Gastroesophageal sphincter (tissue), 4 donors: ENCODE results near the gene ZNF692. TPM values are rescaled to one million over a fixed set of nuclear protein-coding genes. Genes with fewer than 3 reads are reported as not detected.
"Not testable (repeated sequence)": the region's sequence is repeated elsewhere in the genome, so short reads cannot be mapped to it uniquely, and the experiment has no call there.

Experiments
- ATAC-seq: fragments of 150-250 bp; one replicate; pipeline ENCODE4 v1.9.1; 2016; ENCODE audit warnings: mild to moderate bottlenecking, moderate library complexity
- H3K27ac ChIP-seq, 4 donors: fragments of 200-600 bp; sonication (generic) in 3 of 4; 1 replicate in 3 of 4; 2 replicates in 1 of 4; pipeline ENCODE4 v1.5.1; 2016 to 2019
- H3K27me3 ChIP-seq: fragments of 200-600 bp; sonication (generic); one replicate; pipeline ENCODE4 v1.5.1; 2019
- H3K36me3 ChIP-seq, 2 donors: fragments of 200-600 bp; sonication (generic); one replicate each; pipeline ENCODE4 v1.5.1; 2019; ENCODE audit warnings: control low read depth in 1 of 2
- H3K4me1 ChIP-seq, 3 donors: fragments of 200-600 bp; sonication (generic); 1 replicate in 2 of 3; 2 replicates in 1 of 3; pipeline ENCODE4 v1.5.1; 2016 to 2019; ENCODE audit warnings: control low read depth in 2 of 3
- H3K4me3 ChIP-seq, 2 donors: fragments of 200-600 bp; sonication (generic); one replicate each; pipeline ENCODE4 v1.5.1; 2019; ENCODE audit warnings: mild to moderate bottlenecking in 1 of 2, moderate library complexity in 1 of 2
- H3K9me3 ChIP-seq, 3 donors: fragments of 200-600 bp; sonication (generic); one replicate each; pipeline ENCODE4 v1.5.1; 2017 to 2019; ENCODE audit warnings: control low read depth in 2 of 3
- EP300 ChIP-seq: sonication (generic); formaldehyde crosslinking; IDR thresholded peaks from one replicate; pipeline ENCODE4 v1.6.1; 2017; ENCODE audit warnings: antibody characterized with exemption, mild to moderate bottlenecking
- POLR2A ChIP-seq, 2 donors: fragments of 450-650 bp; IDR thresholded peaks; one replicate each; pipeline ENCODE4 v1.6.1; 2017; ENCODE audit warnings: antibody characterized with exemption in 2 of 2, mild to moderate bottlenecking in 2 of 2, moderate library complexity in 1 of 2
- POLR2AphosphoS5 ChIP-seq: sonication (generic); formaldehyde crosslinking; IDR thresholded peaks from one replicate; pipeline ENCODE4 v1.6.1; 2017; ENCODE audit warnings: antibody characterized with exemption
- WGBS, 2 donors: methylation state at CpG; one replicate each; pipeline ENCODE4 v1.1.5; 2018; ENCODE audit warnings: low coverage in 1 of 2; 5-methylcytosine and 5-hydroxymethylcytosine counted together
- total RNA-seq, 4 donors: library from RNA; depleted of rRNA; stranded (reverse); fragments of >200 nt; gene quantifications; one replicate each; pipeline ENCODE4 v1.1.0, GENCODE V29; 2016
- TF ChIP-seq, protein P1 (sequence below), 4 experiments: fragments of 200-600 bp in 2 of 4; fragments of 450-650 bp in 2 of 4; sonication (generic) in 1 of 4; IDR thresholded peaks; one replicate each; pipeline ENCODE4 v1.5.1; 2017 to 2019; ENCODE audit warnings: antibody characterized with exemption in 4 of 4, mild to moderate bottlenecking in 2 of 4, moderate library complexity in 2 of 4

Gene ZNF692
- total RNA-seq, 4 donors from 2014 or later, result 22.1 to 69.6 (median 28.4) TPM

DNA sequence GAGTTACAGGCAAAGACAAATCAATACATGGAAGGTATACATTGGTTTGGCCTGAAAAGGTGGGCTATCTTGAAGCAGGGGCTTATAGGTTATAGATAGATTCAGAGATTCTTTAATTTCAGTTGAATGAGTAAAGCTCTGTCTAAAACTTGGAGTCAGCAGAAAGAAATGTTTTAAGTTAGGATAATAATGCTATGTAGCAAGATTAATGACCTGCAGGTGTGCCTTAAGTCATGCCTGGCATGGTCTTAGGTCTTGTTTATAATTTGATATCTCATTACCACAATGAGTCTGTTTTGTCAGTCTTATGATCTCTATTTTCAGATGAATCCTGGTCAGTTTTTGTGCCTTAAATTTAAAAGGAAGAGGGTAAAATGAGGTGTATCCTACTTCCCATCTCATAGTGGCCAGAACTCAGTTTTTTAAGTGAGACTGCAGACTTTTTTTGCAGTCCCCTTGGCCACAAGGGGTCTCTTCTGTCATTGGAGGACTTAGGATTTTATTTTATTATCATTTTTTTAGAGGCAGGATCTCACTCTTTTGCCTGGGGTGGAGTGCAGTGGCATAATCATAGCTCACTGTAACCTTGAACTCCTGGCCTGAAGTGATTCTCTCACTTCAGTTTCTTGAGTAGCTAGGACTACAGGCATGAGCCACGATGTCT lies 25.9 kb upstream of the ZNF692 start:
- no peak for ATAC-seq
- 50% methylated on average over 1 of the region's 1 CpG; no CpG with 5 or more reads in 1 of the 2 donors for WGBS, 2 donors
- no peaks in the 10 kb centered on the region for H3K9me3 ChIP-seq
- TF ChIP-seq, protein P1, sequence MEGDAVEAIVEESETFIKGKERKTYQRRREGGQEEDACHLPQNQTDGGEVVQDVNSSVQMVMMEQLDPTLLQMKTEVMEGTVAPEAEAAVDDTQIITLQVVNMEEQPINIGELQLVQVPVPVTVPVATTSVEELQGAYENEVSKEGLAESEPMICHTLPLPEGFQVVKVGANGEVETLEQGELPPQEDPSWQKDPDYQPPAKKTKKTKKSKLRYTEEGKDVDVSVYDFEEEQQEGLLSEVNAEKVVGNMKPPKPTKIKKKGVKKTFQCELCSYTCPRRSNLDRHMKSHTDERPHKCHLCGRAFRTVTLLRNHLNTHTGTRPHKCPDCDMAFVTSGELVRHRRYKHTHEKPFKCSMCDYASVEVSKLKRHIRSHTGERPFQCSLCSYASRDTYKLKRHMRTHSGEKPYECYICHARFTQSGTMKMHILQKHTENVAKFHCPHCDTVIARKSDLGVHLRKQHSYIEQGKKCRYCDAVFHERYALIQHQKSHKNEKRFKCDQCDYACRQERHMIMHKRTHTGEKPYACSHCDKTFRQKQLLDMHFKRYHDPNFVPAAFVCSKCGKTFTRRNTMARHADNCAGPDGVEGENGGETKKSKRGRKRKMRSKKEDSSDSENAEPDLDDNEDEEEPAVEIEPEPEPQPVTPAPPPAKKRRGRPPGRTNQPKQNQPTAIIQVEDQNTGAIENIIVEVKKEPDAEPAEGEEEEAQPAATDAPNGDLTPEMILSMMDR (IDR thresholded peaks at IDR 0.05), result no peak
- TF ChIP-seq EP300, result no peak
- TF ChIP-seq POLR2AphosphoS5, result no peak
- TF ChIP-seq POLR2A (IDR thresholded peaks at IDR 0.05), result no peak
- no peaks in the 10 kb centered on the region for H3K4me1 ChIP-seq
- no peaks in the 10 kb centered on the region for H3K27me3 ChIP-seq
- no peak overlapping the region for H3K27ac ChIP-seq
- no peak overlapping the region for H3K4me3 ChIP-seq
- no peaks in the 10 kb centered on the region for H3K36me3 ChIP-seq

DNA sequence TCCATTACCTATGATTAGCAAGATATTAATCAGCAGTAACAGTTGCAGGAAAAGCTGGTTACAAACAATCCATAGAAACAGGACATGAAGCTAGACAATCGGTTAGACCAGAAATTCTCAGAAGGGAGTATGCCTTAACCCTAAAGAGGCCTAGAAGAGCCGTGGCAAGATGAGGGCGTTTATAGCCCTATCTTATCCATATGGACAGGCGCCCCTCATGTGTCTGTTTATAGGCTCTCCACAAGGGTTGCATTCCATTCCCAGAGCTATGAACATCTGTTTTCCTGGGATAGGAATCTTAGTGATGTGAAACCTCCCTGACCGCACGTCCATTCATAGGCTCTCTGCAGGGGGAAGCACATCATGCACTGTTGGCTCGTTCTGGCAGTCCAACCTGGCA lies 23.5 kb upstream of the ZNF692 start:
- H3K9me3 ChIP-seq, H3K27me3 ChIP-seq, ATAC-seq, H3K27ac ChIP-seq, H3K4me1 ChIP-seq, H3K36me3 ChIP-seq, H3K4me3 ChIP-seq: not testable (repeated sequence)
- WGBS, 2 donors, result 69 to 89% methylated on average over 4 to 7 of the region's 7 CpGs

DNA sequence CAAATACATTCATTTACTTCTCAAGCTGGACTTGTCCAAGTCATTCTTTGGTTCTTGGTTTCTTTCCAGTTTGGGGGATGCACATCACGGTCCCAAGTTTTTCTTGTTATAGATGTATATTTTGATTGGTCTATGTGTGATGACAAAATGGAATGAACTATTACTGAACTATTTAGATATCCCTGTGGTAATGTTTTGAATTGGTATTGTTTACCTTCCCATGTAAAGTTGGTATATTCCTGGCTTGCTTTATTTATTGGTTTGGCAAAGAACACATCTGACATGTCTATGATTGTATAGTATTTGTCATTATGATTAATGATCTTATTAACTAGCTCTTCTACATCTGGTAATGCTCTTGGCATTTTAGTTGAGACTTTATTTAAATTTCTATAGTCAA lies 22.4 kb upstream of the ZNF692 start:
- Histone ChIP-seq H3K27ac (no peak overlapping the region), H3K9me3 (no peaks in the 10 kb centered on the region), H3K4me1 (no peaks in the 10 kb centered on the region), H3K27me3 (no peaks in the 10 kb centered on the region), H3K4me3 (no peak overlapping the region), H3K36me3 (no peaks in the 10 kb centered on the region)
- WGBS, 2 donors, result 29 to 46% methylated on average over 1 of the region's 1 CpG
- TF ChIP-seq EP300 (no peak), POLR2A (IDR thresholded peaks at IDR 0.05) (no peak)
- TF ChIP-seq, protein P1 (IDR thresholded peaks at IDR 0.05), result no peak
- ATAC-seq, result no peak

DNA sequence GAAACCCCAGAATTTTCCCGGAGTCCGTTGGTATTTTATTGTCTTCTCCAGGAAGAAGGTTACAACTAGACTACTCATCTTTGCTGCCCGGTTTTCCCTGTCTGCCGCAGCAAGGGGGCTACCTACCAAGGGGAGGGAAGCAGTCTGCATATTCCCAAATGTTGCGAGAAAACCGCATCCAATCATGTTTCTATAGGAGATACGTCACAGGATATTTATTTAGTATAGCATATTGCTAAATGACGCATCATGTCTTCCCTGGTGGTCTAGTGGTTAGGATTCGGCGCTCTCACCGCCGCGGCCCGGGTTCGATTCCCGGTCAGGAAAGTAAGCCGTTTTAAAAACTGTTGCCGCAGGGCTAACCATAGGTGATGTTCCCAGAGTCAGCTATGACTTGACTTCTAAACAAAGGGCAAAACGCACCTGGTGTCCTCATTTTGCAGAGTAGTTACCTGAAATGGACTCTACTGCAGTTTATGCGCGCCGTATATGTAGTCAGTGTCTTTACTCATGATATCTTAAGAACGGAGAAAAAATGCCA lies 15.2 kb upstream of the ZNF692 start:
- Histone ChIP-seq H3K27ac (peak overlapping the region; percentile 62 to 97 (median 96)), H3K27me3 (no peaks in the 10 kb centered on the region), H3K36me3 (no peaks in the 10 kb centered on the region), H3K4me1 (peaks cover 0 to 9% (median 0%) of the 10 kb centered on the region in 3 donors), H3K4me3 (peak overlapping the region; percentile 40 to 69), H3K9me3 (no peaks in the 10 kb centered on the region)
- 0 to 1% methylated on average over 7 to 18 of the region's 23 CpGs for WGBS, 2 donors
- TF ChIP-seq POLR2AphosphoS5 (no peak), EP300 (no peak)
- TF ChIP-seq, protein P1 (IDR thresholded peaks at IDR 0.05), result peak in 1 of 4 experiments; percentile 5
- peak; percentile 88 for ATAC-seq

DNA sequence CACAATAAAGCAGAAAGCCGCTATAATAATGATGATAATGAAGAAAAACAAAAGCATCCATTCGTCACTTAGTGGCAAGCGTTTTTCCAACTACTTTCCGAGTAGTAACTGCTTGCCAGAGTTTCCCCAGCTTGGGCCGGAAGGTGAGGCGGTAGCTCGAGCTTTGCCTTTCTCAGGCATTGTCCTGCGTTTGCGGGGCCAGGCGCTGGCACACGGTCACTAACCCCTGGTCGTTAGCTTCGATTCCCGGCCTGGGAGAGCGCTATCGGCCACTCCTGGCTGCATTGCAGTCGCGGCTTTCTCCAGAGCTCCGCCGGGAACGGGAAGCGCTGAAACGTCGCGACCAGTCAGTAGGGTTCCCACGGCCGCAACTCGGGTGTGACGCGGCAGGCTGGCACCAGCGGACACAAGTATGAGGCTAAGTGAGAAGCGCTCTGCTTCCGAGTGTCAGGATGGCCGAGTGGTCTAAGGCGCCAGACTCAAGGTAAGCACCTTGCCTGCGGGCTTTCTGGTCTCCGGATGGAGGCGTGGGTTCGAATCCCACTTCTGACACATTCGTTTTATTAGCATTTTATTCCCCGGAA lies 14.6 kb upstream of the ZNF692 start:
- TF ChIP-seq EP300 (no peak), POLR2A (IDR thresholded peaks at IDR 0.05) (peak; percentile 49 to 58), POLR2AphosphoS5 (peak; percentile 73)
- TF ChIP-seq, protein P1 (IDR thresholded peaks at IDR 0.05), result peak in 1 of 4 experiments; percentile 19
- H3K9me3 ChIP-seq, result no peaks in the 10 kb centered on the region
- no peaks in the 10 kb centered on the region for H3K27me3 ChIP-seq
- H3K36me3 ChIP-seq, result no peaks in the 10 kb centered on the region
- peak; percentile 96 for ATAC-seq
- H3K4me3 ChIP-seq, result peak overlapping the region; percentile 40 to 69
- 0 to 1% methylated on average over 10 to 11 of the region's 41 CpGs for WGBS, 2 donors
- peak overlapping the region; percentile 62 to 97 (median 96) for H3K27ac ChIP-seq
- H3K4me1 ChIP-seq, result peaks cover 0 to 9% (median 0%) of the 10 kb centered on the region in 3 donors
